Measurements from ENCODE around the gene PCCA.

DNA sequence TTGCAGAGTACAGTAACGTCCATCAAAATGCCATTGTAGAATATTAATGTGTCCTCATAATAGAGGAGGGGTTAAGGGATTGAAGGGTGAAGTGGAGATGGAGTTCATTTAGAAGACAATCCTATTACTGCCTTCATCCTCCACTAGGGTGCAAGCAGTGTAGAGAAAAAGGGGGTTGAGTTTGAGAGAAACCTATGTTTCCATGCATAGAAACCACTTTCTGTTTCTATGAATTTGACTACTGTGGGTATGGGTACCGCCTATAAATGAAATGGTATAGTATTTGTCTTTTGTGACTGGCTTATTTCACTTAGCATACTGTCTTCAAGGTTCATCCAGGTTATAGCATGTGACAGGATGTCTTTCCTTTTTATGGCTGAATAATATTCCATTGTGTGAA is 343.7 kb downstream of the PCCA start:
- TF ChIP-seq POLR2A (IDR thresholded peaks at IDR 0.05), result no peak
- TF ChIP-seq, protein P1, sequence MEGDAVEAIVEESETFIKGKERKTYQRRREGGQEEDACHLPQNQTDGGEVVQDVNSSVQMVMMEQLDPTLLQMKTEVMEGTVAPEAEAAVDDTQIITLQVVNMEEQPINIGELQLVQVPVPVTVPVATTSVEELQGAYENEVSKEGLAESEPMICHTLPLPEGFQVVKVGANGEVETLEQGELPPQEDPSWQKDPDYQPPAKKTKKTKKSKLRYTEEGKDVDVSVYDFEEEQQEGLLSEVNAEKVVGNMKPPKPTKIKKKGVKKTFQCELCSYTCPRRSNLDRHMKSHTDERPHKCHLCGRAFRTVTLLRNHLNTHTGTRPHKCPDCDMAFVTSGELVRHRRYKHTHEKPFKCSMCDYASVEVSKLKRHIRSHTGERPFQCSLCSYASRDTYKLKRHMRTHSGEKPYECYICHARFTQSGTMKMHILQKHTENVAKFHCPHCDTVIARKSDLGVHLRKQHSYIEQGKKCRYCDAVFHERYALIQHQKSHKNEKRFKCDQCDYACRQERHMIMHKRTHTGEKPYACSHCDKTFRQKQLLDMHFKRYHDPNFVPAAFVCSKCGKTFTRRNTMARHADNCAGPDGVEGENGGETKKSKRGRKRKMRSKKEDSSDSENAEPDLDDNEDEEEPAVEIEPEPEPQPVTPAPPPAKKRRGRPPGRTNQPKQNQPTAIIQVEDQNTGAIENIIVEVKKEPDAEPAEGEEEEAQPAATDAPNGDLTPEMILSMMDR (IDR thresholded peaks at IDR 0.05), result no peak

Measured in Peyer's patch (tissue), 4 donors.